ENCODE measurements around the gene MAGI1.

DNA sequence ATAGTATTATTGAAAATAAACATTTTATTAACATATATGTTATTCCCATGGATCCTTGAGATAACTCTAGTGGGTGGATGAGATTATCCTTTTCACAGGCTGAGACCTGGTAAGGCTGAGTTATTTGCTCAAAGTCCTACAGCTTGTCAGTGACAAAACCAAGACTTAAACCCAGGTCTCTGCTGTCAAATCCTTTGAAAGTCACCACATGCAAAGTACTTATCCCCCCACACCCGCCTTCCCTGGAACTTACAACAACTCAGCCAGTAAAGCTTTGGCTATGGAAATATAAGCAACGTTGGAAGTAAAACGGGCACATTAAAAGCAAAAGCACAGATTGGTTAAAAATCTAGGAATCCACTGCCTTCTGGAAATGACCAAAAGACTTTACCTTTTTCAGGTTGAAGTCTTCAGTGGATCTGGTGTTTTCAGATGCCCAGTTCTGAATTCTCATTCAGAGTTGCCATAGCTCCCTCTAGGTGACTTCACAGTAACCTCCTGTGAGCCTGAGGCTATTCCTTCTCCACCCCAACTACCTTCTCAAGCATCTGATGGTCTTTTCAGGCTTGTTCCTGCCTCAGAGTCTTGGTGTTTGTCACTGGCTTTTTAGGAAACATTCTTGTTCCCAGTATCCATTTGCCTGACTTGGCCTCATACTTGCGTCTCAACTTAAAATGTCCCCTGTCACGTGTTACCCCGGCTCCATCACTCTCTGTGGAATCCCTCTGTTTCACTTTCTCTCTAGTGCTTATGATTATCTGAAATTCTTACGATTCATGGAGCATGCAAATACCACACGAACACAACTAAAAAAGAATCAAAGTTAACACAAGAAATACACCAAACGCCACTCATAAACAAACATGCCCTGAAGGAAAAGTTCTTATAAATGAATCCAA is 131.2 kb downstream of the MAGI1 start:
- TF ChIP-seq POLR2A (IDR thresholded peaks at IDR 0.05) (no peak), CTCF (IDR thresholded peaks at IDR 0.05 in 8 of 11, conservative IDR thresholded peaks at IDR 0.05 in 3 of 11) (no peak), POLR2AphosphoS5 (IDR thresholded peaks at IDR 0.05) (no peak)
